GM19035 (cell line): ENCODE data around the gene CDR2.
"Not testable (repeated sequence)": the region's sequence is repeated elsewhere in the genome, so short reads cannot be mapped to it uniquely, and the experiment has no call there.

ENCODE experiments used
- ATAC-seq: cut with Tn5 transposase; IDR thresholded peaks from one replicate; pipeline ENCODE4 v1.9.1; 2021; ENCODE audit not compliant: unreplicated experiment

Gene CDR2

GRCh38 chr16:22374311-22375116, at the start of gene CDR2:
Gene CDR2 (minus strand): TSS chr16:22374619. CDS start chr16:22374309, 310 bp downstream.
- peak; percentile 86 for ATAC-seq

GRCh38 chr16:22423716-22424115, 49.3 kb upstream of the CDR2 start:
- ATAC-seq: no peak

GRCh38 chr16:22421136-22421535, 46.7 kb upstream of the CDR2 start:
- ATAC-seq: no peak

- no peak for ATAC-seq
Observed at GRCh38 chr16:22420606-22421135, 46.3 kb upstream of the CDR2 start.

- no peak for ATAC-seq
Observed at GRCh38 chr16:22419908-22420307, 45.5 kb upstream of the CDR2 start.

GRCh38 chr16:22418826-22419225, 44.4 kb upstream of the CDR2 start:
- ATAC-seq: no peak

GRCh38 chr16:22417798-22418197, 43.4 kb upstream of the CDR2 start:
- not testable (repeated sequence) for ATAC-seq

- no peak for ATAC-seq
Observed at GRCh38 chr16:22417019-22417418, 42.6 kb upstream of the CDR2 start.

- ATAC-seq: no peak
Observed at GRCh38 chr16:22413819-22414218, 39.4 kb upstream of the CDR2 start.

- no peak for ATAC-seq
Observed at GRCh38 chr16:22407486-22407885, 33.1 kb upstream of the CDR2 start.

- no peak for ATAC-seq
Observed at GRCh38 chr16:22402191-22402590, 27.8 kb upstream of the CDR2 start.

- ATAC-seq: no peak
Observed at GRCh38 chr16:22400900-22401299, 26.5 kb upstream of the CDR2 start.

- ATAC-seq: no peak
Observed at GRCh38 chr16:22397931-22398330, 23.5 kb upstream of the CDR2 start.

- no peak for ATAC-seq
Observed at GRCh38 chr16:22397464-22397863, 23.0 kb upstream of the CDR2 start.

GRCh38 chr16:22395960-22396359, 21.5 kb upstream of the CDR2 start:
- ATAC-seq: no peak

GRCh38 chr16:22394121-22394520, 19.7 kb upstream of the CDR2 start:
- ATAC-seq: no peak

- ATAC-seq: no peak
Observed at GRCh38 chr16:22388101-22388644, 13.8 kb upstream of the CDR2 start.

GRCh38 chr16:22386976-22387375, 12.6 kb upstream of the CDR2 start:
- no peak for ATAC-seq

GRCh38 chr16:22385196-22385595, 10.8 kb upstream of the CDR2 start:
- no peak for ATAC-seq

- no peak for ATAC-seq
Observed at GRCh38 chr16:22383827-22384226, 9.4 kb upstream of the CDR2 start.

GRCh38 chr16:22381392-22381791, 7.0 kb upstream of the CDR2 start:
- ATAC-seq: no peak

- no peak for ATAC-seq
Observed at GRCh38 chr16:22380529-22380928, 6.1 kb upstream of the CDR2 start.
